ENCODE measurements around the gene ITK.
"Not testable (repeated sequence)": the region's sequence is repeated elsewhere in the genome, so short reads cannot be mapped to it uniquely, and the experiment has no call there.

Gene ITK

GRCh38 chr5:157168286-157168685 is 12.4 kb upstream of the ITK start:
- DNase-seq = no peak

GRCh38 chr5:157172403-157172802 is 8.2 kb upstream of the ITK start:
- DNase-seq = no peak

DNA sequence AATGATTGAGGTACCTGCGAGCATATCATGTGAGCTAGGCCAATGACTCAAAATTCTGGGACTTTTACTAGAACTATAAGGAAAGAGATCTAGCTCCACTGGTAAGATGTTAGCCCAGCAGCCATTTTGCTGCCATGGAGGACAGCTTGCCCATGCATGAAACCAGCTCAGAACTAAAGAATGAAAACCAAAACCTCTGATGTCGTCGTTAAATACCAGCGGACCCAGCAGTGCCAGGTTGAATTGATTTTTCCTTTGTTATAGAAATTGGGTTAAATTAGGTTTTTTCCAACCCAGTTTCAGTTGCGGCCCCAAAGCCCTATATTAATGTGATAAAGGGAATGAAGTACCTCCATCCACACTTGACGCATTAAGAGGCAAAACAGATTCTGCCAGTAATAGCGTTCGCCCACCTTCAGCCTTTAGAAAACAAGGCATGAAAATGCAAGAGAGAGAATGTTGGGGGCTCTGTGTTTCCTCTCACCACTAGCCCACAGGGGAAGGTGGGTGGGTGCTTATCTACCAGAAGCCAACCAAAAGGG is 5.5 kb upstream of the ITK start:
- DNase-seq = no peak

GRCh38 chr5:157177953-157178352 is 2.7 kb upstream of the ITK start:
- no peak for DNase-seq

- DNase-seq = no peak
Measured at GRCh38 chr5:157178966-157179365, 1.7 kb upstream of the ITK start.

DNA sequence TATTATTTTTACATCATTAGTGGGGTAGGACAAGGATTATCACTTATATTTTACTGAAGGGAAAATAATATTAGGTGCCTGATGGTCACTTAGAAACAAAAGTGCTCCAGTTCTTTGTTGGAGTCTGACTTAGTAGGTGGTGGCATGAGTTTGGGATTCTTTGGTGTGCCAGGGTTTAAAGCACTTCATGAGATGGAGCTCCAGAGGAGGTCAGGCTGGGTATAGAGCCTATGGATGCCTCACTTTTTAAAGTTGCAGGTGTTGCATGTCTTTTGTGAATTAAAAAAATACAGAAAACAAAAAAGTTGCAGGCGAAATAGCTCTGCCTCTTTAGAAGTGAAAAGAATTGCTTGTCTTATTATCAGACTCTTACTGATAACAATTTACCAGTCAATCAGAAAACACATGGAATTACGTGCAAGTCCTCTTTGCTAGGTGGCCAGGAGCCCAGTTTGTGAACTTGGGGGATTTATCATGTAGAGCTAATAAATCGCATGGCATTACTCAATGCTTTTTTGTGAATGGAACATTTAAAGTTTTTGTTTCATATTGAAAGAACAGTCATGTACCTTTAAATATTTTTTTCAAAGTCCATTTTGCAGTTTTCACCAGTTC is 1.6 kb downstream of the ITK start:
- no peak for DNase-seq

DNA sequence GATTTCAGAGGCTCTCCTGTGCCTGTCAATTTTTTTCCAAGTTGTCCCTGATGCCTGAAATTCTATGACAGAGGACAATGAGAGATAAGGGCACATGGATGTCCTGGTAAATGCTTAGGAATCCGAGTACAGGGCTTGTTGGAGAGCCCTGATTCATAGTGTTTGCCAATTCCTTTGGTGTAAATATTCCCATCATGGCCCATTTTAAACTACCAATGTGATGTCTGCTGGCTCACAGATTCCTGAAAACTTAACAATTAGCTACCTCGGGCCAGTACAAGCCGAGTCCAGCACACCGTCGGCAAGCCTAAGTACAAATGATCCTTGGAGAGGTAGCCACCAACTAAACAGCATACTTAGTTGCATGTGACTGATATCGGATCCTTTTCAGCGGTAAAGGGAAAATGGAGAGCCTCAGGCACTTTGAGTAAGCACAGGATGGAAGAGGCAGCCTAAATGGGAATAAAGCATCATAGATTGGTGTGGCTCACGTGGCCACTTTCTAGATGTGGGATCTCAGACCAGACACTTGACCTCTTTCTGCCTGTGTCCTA is 3.6 kb downstream of the ITK start:
- no peak for DNase-seq

GRCh38 chr5:157185122-157185521 is 4.5 kb downstream of the ITK start:
- DNase-seq = not testable (repeated sequence)

DNA sequence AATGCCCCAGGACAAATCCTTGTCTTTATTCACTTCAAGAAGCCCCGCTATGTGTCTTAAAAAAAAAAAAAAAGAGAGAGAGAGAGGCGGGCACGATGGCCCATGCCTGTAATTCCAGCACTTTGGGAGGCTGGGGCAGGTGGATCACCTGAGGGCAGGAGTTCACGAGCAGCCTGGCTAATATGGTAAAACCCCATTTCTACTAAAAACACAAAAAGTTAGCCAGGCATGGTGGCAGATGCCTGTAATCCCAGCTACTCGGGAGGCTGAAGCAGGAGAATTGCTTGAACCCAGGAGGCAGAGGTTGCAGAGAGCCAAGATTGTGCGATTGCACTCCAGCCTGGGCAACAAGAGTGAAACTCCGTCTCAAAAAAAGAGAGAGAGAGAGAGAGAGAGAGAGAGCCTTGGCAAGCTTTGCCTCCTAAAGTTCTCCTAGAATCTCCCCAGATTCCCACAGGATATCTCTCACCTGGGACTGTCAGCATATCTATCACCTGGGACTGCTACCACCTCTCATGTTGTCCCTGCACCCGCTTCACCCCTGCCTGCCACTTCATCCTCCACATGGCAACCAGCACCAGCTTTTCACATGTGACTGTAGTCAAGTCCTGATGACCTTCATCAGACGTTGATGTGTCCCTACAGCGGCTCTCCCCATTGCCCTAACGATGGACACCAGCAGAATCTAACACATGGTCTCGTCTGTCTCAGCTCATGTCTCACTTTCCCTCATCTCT is 5.8 kb downstream of the ITK start:
- DNase-seq = no peak

GRCh38 chr5:157187046-157187754 is 6.6 kb downstream of the ITK start:
- DNase-seq = no peak

- DNase-seq = no peak
Measured at GRCh38 chr5:157188270-157188669, 7.6 kb downstream of the ITK start.

DNA sequence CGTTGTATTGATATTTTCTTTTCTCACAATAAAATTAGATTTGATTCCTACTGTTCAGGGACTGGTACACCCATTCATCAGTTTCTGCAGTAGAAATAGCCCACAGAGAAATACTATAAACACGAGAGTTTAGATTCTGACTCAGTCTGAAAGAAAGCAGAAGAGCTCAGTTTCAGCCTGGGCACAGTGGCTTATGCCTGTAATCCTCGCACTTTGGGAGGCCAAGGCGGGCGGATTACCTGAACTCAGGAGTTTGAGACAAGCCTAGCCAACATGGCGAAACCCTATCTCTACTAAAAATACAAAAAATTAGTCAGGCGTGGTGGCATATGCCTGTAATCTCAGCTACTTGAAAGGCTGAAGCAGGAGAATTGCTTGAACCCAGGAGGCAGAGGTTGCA is 8.6 kb downstream of the ITK start:
- no peak for DNase-seq

DNA sequence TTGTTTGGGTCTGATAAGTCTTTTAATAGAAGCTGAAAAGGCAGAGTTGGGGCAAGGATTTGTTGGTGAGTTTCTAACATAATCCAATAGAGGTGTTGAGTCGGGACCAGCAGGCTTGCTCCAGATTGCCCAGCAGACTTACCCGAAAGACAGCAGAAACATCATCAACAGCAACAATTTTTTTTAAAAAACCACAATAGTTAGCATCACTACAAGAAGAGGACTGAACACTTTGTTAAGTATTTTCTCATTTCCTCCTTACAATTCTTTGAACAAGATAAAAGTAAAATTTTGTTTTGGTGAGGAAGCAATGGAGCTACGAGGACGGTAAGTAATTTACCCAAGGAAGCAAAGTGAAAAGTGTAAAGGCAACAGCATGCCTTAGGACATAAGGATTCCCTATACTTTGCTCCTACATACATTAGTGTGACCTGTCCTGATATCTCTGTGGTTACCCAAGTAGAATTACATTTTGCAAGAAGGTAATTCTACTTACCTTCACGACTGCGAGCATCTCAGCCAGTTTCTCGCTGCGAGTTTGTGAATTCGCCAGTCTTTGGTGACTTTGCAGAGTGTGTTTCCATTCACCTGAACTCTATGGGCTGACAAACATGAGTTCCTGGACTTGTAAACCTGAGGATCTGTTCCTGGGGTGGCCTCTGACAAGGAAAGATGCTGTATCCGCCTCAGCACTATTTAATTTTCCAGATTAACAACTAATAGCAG is 13.2 kb downstream of the ITK start:
- DNase-seq = no peak

- no peak for DNase-seq
Measured at GRCh38 chr5:157196045-157196444, 15.4 kb downstream of the ITK start.

DNA sequence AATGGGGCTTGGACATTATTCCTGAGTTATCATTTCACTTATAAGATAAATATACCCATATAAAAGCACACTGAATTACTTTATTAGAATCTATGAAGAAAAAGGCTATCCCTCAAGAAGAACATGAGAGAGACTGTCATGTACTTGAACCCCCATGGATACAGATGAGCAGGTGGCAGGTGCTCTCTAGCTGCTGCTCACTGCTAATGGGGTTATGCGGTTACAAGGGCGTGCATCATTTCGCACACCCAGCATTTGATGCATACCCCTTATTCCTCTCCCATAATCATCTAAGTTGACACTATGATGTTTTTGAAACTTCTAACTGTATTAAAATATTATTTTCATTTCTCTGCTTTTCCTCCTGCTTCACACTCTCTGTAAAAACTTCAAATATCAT is 16.4 kb downstream of the ITK start:
- DNase-seq = no peak

GRCh38 chr5:157198277-157198986 is 17.8 kb downstream of the ITK start:
- no peak for DNase-seq

DNA sequence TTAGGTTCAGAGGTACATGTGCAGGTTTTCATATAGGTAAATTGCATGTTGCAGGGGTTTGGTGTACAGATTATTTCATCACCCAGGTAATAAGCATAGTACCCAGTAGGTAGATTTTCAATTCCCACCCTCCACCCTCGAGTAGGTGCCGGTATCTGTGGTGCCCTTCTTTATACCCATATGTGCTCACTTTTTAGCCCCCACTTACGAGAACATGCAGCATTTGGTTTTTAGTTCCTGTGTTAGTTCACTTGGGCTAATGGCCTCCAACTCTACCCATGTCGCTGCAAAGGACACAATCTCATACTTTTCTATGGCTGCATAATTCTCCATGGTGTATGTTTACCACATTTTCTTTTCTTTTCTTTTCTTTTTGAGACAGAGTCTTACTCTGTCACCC is 21.2 kb downstream of the ITK start:
- DNase-seq = no peak

- no peak for DNase-seq
Measured at GRCh38 chr5:157203417-157203816, 22.8 kb downstream of the ITK start.

DNA sequence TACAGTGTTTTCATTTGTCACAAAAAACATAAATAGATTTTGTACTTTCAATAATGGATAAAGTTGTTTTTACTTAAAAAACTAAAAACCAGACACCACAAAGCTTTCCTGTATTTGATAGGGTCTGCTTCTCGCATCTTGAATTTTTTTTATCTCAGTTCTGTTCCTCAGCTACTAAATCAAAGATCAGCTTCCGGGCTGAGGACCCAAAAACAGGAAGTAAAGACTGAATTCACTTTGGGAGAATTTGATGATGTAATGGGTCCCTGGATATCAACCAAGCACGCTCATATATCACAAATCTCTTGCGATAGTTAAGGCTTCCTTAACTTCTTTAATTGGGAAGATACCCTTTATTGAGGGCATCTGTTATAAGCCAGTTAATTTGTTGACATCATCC is 24.1 kb downstream of the ITK start:
- no peak for DNase-seq

- no peak for DNase-seq
Measured at GRCh38 chr5:157205708-157206107, 25.1 kb downstream of the ITK start.

DNA sequence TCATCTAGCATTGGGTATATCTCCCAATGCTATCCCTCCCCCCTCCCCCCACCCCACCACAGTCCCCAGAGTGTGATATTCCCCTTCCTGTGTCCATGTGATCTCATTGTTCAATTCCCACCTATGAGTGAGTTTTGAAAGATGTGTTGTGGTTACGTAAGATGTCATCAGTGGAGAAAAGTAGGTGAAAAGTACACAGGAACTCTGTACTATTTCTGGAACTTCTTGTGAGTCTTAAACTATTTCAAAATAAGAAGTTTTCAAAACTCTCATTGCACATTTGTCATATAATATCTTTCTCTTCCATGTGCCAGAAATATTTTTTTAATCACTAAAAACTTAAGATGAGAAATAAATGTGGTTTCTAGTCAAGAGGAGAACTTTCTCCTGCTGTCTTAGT is 30.0 kb downstream of the ITK start:
- not testable (repeated sequence) for DNase-seq

- no peak for DNase-seq
Measured at GRCh38 chr5:157212307-157212706, 31.7 kb downstream of the ITK start.
